Measurements from ENCODE around the gene FBXO3. TPM values are rescaled to one million over a fixed set of nuclear protein-coding genes. Genes with fewer than 3 reads are reported as not detected.

Gene FBXO3
- total RNA-seq, 1 experiment from 2014 or later = 27.2 TPM

- CTCF ChIA-PET = interaction anchor here (0.6 to 4.3 kb wide), 2 partner anchors 43 to 135 kb away, joined by 3 to 16 read pairs; no protein-coding TSS in a partner anchor
- ATAC-seq (no peak), DNase-seq (ENCODE audit: low read depth, low spot score) (no peak)
- no peaks in the 10 kb centered on the region for H3K9me2 ChIP-seq (ENCODE audit: insufficient read depth)
- no peaks in the 10 kb centered on the region for H4K20me1 ChIP-seq (ENCODE audit: insufficient read depth)
- BruUV-seq (replicated peaks) = no TSS peak
- H3K4me2 ChIP-seq (ENCODE audit: low read length) = peak overlapping the region; percentile 88
- RAD21 ChIA-PET (ENCODE audit: low non-redundant PET in 1 of 2, low total read pairs in 2 of 2, uncharacterized antibody in 2 of 2, unreplicated experiment in 2 of 2) = interaction anchor here (0.6 to 0.7 kb wide), 2 partner anchors 15 to 37 kb away, joined by 3 to 4 read pairs; no protein-coding TSS in a partner anchor
- TF ChIP-seq CEBPB (IDR thresholded peaks at IDR 0.05; ENCODE audit: low read depth) = no peak
- TF ChIP-seq SRF (IDR thresholded peaks at IDR 0.05; ENCODE audit: low read depth) = no peak
- TF ChIP-seq, protein P1, sequence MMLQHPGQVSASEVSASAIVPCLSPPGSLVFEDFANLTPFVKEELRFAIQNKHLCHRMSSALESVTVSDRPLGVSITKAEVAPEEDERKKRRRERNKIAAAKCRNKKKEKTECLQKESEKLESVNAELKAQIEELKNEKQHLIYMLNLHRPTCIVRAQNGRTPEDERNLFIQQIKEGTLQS (IDR thresholded peaks at IDR 0.05) = no peak
- no peak for TF ChIP-seq REST (IDR thresholded peaks at IDR 0.05; ENCODE audit: low read depth)
- intact Hi-C loops (cut with micrococcal nuclease) = loop anchor here (5.0 kb wide), 1 partner anchor 37 kb away; the partner anchor contains the start of gene CD59
- peak overlapping the region in 1 of 2 experiments; percentile 52; a peak in 1 of 4 replicates for H3K4me3 ChIP-seq (replicated peaks in 1 of 2; ENCODE audit: low read depth in 1 of 2, low read length in 2 of 2)
- no peak overlapping the region for H2AFZ ChIP-seq (ENCODE audit: low read depth, low read length, poor library complexity, severe bottlenecking)
- no peaks in the 10 kb centered on the region for H3K27me3 ChIP-seq (ENCODE audit: insufficient read depth, low read length)
- no peak overlapping the region for H3K9ac ChIP-seq (ENCODE audit: low read length)
- no peaks in the 10 kb centered on the region for H3K79me2 ChIP-seq (ENCODE audit: insufficient read depth, low read length)
- 0 out of 4 replicates have a peak, but pooled peaks cover 0 to 4% of the 10 kb centered on the region in 2 experiments for H3K36me3 ChIP-seq (ENCODE audit: control insufficient read depth in 1 of 2, insufficient read depth in 2 of 2, low read length in 2 of 2)
- H3K4me1 ChIP-seq (ENCODE audit: control insufficient read depth in 1 of 2, insufficient read depth in 2 of 2, low read length in 2 of 2) = peaks cover 13 to 71% of the 10 kb centered on the region in 2 experiments
- POLR2A ChIA-PET = interaction anchor here (1.1 to 4.6 kb wide), 3 partner anchors 9 to 143 kb away, joined by 5 to 38 read pairs (median 11); no protein-coding TSS in a partner anchor
- no peak overlapping the region for H3K27ac ChIP-seq (ENCODE audit: low read depth, low read length)
- no peaks in the 10 kb centered on the region for H3K9me3 ChIP-seq (ENCODE audit: control insufficient read depth in 1 of 2, insufficient read depth in 1 of 2, low read depth in 1 of 2, low read length in 2 of 2)
Observed at GRCh38 chr11:33700063-33700501, 74.2 kb downstream of the FBXO3 start.
